Loucy (cell line): Measurements from ENCODE around the gene RASGRP2.

Experiments
- CTCF ChIP-seq: fragments of 200-600 bp; sonication (generic); conservative IDR thresholded peaks from 2 replicates; pipeline ENCODE4 v1.5.1; 2014; ENCODE audit warnings: mild to moderate bottlenecking, antibody characterized with exemption, low read length
- EZH2phosphoT487 ChIP-seq: fragments of 200-600 bp; IDR thresholded peaks from 2 replicates; pipeline ENCODE4 v1.6.1; 2018; ENCODE audit warnings: antibody characterized with exemption, mild to moderate bottlenecking, moderate library complexity, borderline replicate concordance

GRCh38 chr11:64778473-64779298 is 34.7 kb upstream of the RASGRP2 start, which contains the start of gene SF1:
- TF ChIP-seq CTCF, result no peak
- no peak for TF ChIP-seq EZH2phosphoT487
